ENCODE measurements around the gene TMEM179B.

DNA sequence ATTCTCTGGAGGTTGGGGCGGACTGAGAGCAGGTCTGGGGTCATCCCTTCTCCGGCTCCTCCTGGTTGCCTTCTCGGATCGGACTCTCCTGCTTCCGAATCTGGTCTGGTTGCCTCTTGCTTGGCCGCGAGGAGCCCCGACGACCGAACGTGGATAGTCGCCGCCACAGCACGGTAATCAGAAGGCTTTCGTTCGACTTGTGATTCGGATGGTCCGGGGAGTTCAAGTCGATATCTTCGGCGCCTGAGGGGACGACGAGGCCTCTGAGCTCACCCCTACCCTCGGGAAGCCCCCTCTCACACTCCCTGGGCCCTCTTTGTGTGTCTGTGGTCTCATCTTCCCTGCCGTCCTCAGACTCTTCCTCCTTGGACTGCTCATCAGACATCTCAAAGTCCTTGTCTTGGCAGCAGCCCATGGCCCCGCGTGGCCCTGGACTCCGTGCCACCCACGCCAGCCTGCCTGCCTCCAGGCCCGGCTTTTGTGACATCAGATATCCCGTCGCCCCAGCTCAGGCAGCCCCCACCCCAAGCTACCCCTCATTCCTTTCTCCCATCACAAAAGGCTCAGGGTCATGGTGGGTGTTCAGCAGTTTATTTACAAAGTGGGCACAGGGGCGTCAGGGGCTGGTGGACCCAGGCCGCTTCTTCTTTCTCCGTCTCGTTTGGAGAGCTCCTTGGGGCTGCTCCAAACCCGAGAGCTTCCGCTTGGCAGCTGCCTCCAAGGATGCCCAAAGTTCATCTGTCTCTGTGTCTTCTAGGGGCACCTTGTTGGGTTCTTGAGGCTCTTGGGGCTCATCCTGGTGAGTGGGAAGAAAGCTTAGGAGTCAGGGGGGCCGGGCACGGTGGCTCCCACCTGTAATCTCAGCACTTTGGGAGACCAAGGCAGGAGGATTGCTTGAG is 45.4 kb downstream of the TMEM179B start, which contains the start of gene TEX54:
- TF ChIP-seq POLR2AphosphoS5 (IDR thresholded peaks at IDR 0.05; ENCODE audit: low read depth, low read length), result peak; percentile 77
- TF ChIP-seq POLR2A (IDR thresholded peaks at IDR 0.05; ENCODE audit: low read depth, low read length), result peak; percentile 85; the same call in 1 of the 2 replicates
- TF ChIP-seq TAF1 (IDR thresholded peaks at IDR 0.05; ENCODE audit: borderline replicate concordance, low read depth, low read length), result no peak

Measured in GM12892 (cell line).